Measurements from ENCODE around the gene NAT9.

Gene NAT9

DNA sequence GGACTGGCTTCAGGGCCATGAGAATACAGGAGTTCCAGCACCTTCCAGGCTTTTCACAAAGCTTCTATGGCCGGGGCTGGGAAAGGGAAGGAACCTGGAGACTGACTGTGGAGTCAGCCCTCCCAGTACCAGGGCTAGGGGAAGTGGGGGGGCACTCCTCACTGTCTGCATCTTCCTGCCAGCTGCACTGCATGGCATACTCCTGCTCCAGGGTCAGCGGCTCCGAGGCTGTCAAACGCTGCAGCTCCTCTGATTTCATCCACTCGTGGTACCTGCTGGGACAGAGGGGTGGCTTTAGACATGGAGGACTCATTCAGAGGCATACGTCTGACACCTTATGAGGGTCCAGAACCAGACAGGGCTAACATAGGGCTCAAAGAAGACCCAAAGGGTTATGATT lies 2.7 kb downstream of the NAT9 start (continued):
- TF ChIP-seq, protein P1, sequence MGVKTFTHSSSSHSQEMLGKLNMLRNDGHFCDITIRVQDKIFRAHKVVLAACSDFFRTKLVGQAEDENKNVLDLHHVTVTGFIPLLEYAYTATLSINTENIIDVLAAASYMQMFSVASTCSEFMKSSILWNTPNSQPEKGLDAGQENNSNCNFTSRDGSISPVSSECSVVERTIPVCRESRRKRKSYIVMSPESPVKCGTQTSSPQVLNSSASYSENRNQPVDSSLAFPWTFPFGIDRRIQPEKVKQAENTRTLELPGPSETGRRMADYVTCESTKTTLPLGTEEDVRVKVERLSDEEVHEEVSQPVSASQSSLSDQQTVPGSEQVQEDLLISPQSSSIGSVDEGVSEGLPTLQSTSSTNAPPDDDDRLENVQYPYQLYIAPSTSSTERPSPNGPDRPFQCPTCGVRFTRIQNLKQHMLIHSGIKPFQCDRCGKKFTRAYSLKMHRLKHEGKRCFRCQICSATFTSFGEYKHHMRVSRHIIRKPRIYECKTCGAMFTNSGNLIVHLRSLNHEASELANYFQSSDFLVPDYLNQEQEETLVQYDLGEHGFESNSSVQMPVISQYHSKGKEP (tag by site-specific recombination; IDR thresholded peaks at IDR 0.05), result no peak

DNA sequence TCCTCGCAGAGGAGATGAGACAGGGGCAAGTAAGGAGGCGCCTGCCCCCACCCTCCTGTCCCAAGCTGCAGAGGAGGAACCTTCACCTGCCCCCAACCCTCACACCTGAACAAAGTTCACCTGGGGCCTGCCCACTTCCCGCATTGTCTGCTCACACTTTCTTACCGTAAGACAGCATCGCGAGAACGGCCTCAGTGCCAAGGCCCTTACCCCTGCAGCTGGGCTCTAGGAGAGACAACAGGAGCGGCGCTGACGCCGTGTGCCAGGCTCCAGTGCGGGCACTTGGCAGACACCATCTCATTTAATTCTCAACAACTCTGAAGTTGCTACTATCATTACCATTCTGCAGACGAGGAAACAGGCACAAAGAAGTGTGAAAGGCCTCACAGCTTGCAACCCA lies 4.1 kb downstream of the NAT9 start:
- CTCF ChIA-PET, result interaction anchor here (0.6 to 7.9 kb wide), 3 partner anchors 17 to 32 kb away, joined by 3 to 84 read pairs (median 6); partner anchors contain the start of gene NHERF1
- TF ChIP-seq ZNF114 (tag by site-specific recombination; IDR thresholded peaks at IDR 0.05), result no peak
- TF ChIP-seq ZNF549 (tag by site-specific recombination; IDR thresholded peaks at IDR 0.05), result no peak
- TF ChIP-seq, protein P2, sequence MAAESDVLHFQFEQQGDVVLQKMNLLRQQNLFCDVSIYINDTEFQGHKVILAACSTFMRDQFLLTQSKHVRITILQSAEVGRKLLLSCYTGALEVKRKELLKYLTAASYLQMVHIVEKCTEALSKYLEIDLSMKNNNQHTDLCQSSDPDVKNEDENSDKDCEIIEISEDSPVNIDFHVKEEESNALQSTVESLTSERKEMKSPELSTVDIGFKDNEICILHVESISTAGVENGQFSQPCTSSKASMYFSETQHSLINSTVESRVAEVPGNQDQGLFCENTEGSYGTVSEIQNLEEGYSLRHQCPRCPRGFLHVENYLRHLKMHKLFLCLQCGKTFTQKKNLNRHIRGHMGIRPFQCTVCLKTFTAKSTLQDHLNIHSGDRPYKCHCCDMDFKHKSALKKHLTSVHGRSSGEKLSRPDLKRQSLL (tag by site-specific recombination; IDR thresholded peaks at IDR 0.05), result no peak
- no peak for TF ChIP-seq ZNF843 (tag by site-specific recombination; IDR thresholded peaks at IDR 0.05)
- TF ChIP-seq ZBTB7A (tag by site-specific recombination; IDR thresholded peaks at IDR 0.05; ENCODE audit: low read depth), result no peak
- TF ChIP-seq ZNF544 (tag by site-specific recombination; IDR thresholded peaks at IDR 0.05), result no peak
- TF ChIP-seq, protein P3, sequence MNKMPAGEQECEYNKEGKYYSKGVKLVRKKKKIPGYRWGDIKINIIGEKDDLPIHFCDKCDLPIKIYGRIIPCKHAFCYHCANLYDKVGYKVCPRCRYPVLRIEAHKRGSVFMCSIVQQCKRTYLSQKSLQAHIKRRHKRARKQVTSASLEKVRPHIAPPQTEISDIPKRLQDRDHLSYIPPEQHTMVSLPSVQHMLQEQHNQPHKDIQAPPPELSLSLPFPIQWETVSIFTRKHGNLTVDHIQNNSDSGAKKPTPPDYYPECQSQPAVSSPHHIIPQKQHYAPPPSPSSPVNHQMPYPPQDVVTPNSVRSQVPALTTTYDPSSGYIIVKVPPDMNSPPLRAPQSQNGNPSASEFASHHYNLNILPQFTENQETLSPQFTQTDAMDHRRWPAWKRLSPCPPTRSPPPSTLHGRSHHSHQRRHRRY (tag by site-specific recombination; IDR thresholded peaks at IDR 0.05), result no peak
- no peak for TF ChIP-seq ZNF777 (tag by site-specific recombination; IDR thresholded peaks at IDR 0.05; ENCODE audit: borderline replicate concordance)
- TF ChIP-seq ZNF302 (tag by site-specific recombination; IDR thresholded peaks at IDR 0.05; ENCODE audit: low read depth), result no peak
- TF ChIP-seq, protein P4, sequence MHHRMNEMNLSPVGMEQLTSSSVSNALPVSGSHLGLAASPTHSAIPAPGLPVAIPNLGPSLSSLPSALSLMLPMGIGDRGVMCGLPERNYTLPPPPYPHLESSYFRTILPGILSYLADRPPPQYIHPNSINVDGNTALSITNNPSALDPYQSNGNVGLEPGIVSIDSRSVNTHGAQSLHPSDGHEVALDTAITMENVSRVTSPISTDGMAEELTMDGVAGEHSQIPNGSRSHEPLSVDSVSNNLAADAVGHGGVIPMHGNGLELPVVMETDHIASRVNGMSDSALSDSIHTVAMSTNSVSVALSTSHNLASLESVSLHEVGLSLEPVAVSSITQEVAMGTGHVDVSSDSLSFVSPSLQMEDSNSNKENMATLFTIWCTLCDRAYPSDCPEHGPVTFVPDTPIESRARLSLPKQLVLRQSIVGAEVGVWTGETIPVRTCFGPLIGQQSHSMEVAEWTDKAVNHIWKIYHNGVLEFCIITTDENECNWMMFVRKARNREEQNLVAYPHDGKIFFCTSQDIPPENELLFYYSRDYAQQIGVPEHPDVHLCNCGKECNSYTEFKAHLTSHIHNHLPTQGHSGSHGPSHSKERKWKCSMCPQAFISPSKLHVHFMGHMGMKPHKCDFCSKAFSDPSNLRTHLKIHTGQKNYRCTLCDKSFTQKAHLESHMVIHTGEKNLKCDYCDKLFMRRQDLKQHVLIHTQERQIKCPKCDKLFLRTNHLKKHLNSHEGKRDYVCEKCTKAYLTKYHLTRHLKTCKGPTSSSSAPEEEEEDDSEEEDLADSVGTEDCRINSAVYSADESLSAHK (tag by site-specific recombination; IDR thresholded peaks at IDR 0.05), result no peak
- Histone ChIP-seq H3K36me3 (ENCODE audit: control insufficient read depth in 2 of 2, insufficient read depth in 1 of 2, low read length in 2 of 2) (peaks cover 0 to 67% of the 10 kb centered on the region in 2 experiments; a peak in 2 of 3 replicates), H3K9me3 (ENCODE audit: control insufficient read depth, insufficient read depth, low read depth, low read length) (no peaks in the 10 kb centered on the region), H3K4me3 (ENCODE audit: low read depth, low read length) (no peak overlapping the region), H3K27ac (ENCODE audit: extremely low read depth, low read depth, low read length) (no peak overlapping the region), H3K4me1 (ENCODE audit: control insufficient read depth, insufficient read depth, low read length) (peaks cover 1% of the 10 kb centered on the region; the same call in 1 of the 2 replicates)
- POLR2A ChIA-PET, result interaction anchor here (1.6 kb wide), 1 partner anchor 23 kb away, joined by 7 read pairs; no protein-coding TSS in a partner anchor

DNA sequence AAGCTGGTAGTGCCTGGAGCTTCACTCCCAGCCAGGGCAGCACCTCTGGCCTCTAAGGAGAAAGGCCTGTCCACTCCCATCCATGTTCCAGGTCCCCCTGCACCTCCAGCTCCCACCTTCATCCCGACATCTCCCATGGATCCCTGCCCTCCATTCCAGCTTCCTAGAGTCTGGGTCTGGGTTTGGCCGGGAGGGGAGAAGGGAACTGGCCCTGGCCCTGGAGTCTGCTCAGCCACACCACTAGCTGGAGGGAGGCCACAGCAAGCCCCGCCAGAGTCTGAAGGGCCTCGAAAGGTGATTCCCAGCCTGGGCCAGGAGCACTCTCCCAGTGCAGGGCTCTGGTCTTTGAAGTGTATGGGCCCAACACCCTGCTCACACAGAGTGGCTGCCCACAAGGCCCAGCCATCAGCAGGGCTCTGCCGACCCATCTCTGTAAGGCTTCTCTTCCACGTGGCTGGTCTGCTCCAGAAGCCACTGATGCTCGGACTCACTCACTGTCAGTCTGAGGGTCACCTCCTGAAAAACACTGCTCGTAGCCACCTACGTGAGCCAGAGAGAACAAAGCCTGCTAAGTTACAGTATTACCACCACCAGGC lies 4.7 kb downstream of the NAT9 start:
- no peaks in the 10 kb centered on the region for H3K4me1 ChIP-seq (ENCODE audit: control insufficient read depth, insufficient read depth, low read length)
- ChIA-PET POLR2A (interaction anchor here (1.1 to 2.0 kb wide), 3 partner anchors 18 to 101 kb away, joined by 3 to 7 read pairs (median 5); partner anchors contain the start of gene FDXR), CTCF (interaction anchor here (0.5 to 7.9 kb wide), 13 partner anchors 13 to 206 kb away, joined by 3 to 84 read pairs (median 4); partner anchors contain the start of gene NHERF1)
- H3K9me3 ChIP-seq (ENCODE audit: control insufficient read depth, insufficient read depth, low read depth, low read length), result no peaks in the 10 kb centered on the region
- no peak overlapping the region for H3K4me3 ChIP-seq (ENCODE audit: low read depth, low read length)
- H3K36me3 ChIP-seq (ENCODE audit: control insufficient read depth in 2 of 2, insufficient read depth in 1 of 2, low read length in 2 of 2), result peaks cover under 1 to 70% of the 10 kb centered on the region in 2 experiments; a peak in 2 of 3 replicates
- TF ChIP-seq ZNF530 (tag by site-specific recombination; IDR thresholded peaks at IDR 0.05; ENCODE audit: low read depth), result no peak
- no peak for TF ChIP-seq ZNF76 (tag by site-specific recombination; IDR thresholded peaks at IDR 0.05; ENCODE audit: borderline replicate concordance, low read depth)
- no peak for TF ChIP-seq ZNF146 (tag by site-specific recombination; IDR thresholded peaks at IDR 0.05)
- TF ChIP-seq, protein P5, sequence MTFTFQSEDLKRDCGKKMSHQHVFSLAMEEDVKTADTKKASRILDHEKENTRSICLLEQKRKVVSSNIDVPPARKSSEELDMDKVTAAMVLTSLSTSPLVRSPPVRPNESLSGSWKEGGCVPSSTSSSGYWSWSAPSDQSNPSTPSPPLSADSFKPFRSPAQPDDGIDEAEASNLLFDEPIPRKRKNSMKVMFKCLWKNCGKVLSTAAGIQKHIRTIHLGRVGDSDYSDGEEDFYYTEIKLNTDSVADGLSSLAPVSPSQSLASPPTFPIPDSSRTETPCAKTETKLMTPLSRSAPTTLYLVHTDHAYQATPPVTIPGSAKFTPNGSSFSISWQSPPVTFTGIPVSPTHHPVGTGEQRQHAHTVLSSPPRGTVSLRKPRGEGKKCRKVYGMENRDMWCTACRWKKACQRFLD (tag by site-specific recombination; IDR thresholded peaks at IDR 0.05), result no peak
- no peak for TF ChIP-seq ZNF837 (tag by site-specific recombination; IDR thresholded peaks at IDR 0.05)
- no peak for TF ChIP-seq GLIS2 (tag by site-specific recombination; IDR thresholded peaks at IDR 0.05)
- no peak for TF ChIP-seq ZNF354C (tag by site-specific recombination; IDR thresholded peaks at IDR 0.05; ENCODE audit: borderline replicate concordance, low read depth)
- TF ChIP-seq ZNF274 (IDR thresholded peaks at IDR 0.05; ENCODE audit: low read length), result no peak
- TF ChIP-seq ZNF274 (tag by site-specific recombination; IDR thresholded peaks at IDR 0.05; ENCODE audit: borderline replicate concordance), result no peak
- no peak for TF ChIP-seq REPIN1 (tag by site-specific recombination; IDR thresholded peaks at IDR 0.05; ENCODE audit: low read depth)
- H3K27ac ChIP-seq (ENCODE audit: extremely low read depth, low read depth, low read length), result no peak overlapping the region
